Measurements from ENCODE around the gene PDE4D. TPM values are rescaled to one million over a fixed set of nuclear protein-coding genes. Genes with fewer than 3 reads are reported as not detected.

The PDE4D gene
- total and polyA plus RNA-seq, 2 donors (not counting 1 experiment from before 2014, with no cell fraction given): 14.9 to 171 TPM

GRCh38 chr5:59335544-59335943 is 558.0 kb downstream of the PDE4D start:
- TF ChIP-seq EZH2 (IDR thresholded peaks at IDR 0.05; ENCODE audit: borderline replicate concordance, insufficient read depth, low read depth, low read length, poor library complexity, severe bottlenecking) (no peak), CTCF (IDR thresholded peaks at IDR 0.05) (no peak)
- WGBS (ENCODE audit: insufficient coverage): no CpG with 5 or more reads among the region's 1 CpG
- Histone ChIP-seq H3K9me3 (ENCODE audit: control extremely low read depth in 1 of 3, control insufficient read depth in 2 of 3, insufficient read depth in 1 of 3, low read length in 2 of 3) (no peaks in the 10 kb centered on the region), H3K4me3 (ENCODE audit: control extremely low read depth in 1 of 5, extremely low read depth in 1 of 5, insufficient read depth in 1 of 5, low read depth in 2 of 5, low read length in 4 of 5) (no peak overlapping the region), H3K4me2 (replicated peaks; ENCODE audit: low read depth, low read length, poor library complexity, severe bottlenecking) (no peak overlapping the region), H3K27me3 (replicated peaks in 1 of 4; ENCODE audit: control extremely low read depth in 1 of 4, control insufficient read depth in 3 of 4, insufficient read depth in 4 of 4, low read length in 3 of 4) (no peaks in the 10 kb centered on the region), H3K4me1 (ENCODE audit: control insufficient read depth in 2 of 2, insufficient read depth in 2 of 2, low read length in 2 of 2) (peaks cover 0 to 3% of the 10 kb centered on the region in 2 donors), H3K79me2 (ENCODE audit: control insufficient read depth, insufficient read depth, low read length) (no peaks in the 10 kb centered on the region), H3K36me3 (replicated peaks in 1 of 2; ENCODE audit: control extremely low read depth in 1 of 2, control insufficient read depth in 1 of 2, extremely low read depth in 1 of 2, insufficient read depth in 2 of 2, low read length in 1 of 2) (no peaks in the 10 kb centered on the region), H3K9ac (ENCODE audit: low read length) (no peak overlapping the region), H4K20me1 (ENCODE audit: control insufficient read depth, insufficient read depth, low read length, poor library complexity, severe bottlenecking) (no peaks in the 10 kb centered on the region), H3K27ac (ENCODE audit: low read length in 2 of 2) (no peak overlapping the region), H2AFZ (ENCODE audit: insufficient read depth, low read depth, low read length, poor library complexity, severe bottlenecking) (no peak overlapping the region)
- no peak overlapping the region for H3K4me3 Mint-ChIP-seq
- ChIA-PET CTCF (interaction anchor here (1.4 to 2.3 kb wide), 2 partner anchors 45 to 147 kb away, joined by 3 to 8 read pairs; no protein-coding TSS in a partner anchor), POLR2A (no interaction called here)
- H3K9me3 Mint-ChIP-seq (ENCODE audit: insufficient read depth): no peaks in the 10 kb centered on the region
- ATAC-seq (ENCODE audit: low read depth) (no peak), DNase-seq (no peak)
- no peaks in the 10 kb centered on the region for H3K27me3 Mint-ChIP-seq
- peaks cover 16% of the 10 kb centered on the region for H3K4me1 Mint-ChIP-seq
- intact Hi-C loops (cut with micrococcal nuclease): no loop called here
- no peak overlapping the region for H3K27ac Mint-ChIP-seq

GRCh38 chr5:59333416-59333815 is 560.1 kb downstream of the PDE4D start:
- Histone ChIP-seq H3K9me3 (ENCODE audit: control extremely low read depth in 1 of 3, control insufficient read depth in 2 of 3, insufficient read depth in 1 of 3, low read length in 2 of 3) (no peaks in the 10 kb centered on the region), H3K27ac (ENCODE audit: low read length in 2 of 2) (no peak overlapping the region), H3K4me2 (replicated peaks; ENCODE audit: low read depth, low read length, poor library complexity, severe bottlenecking) (no peak overlapping the region), H3K4me3 (ENCODE audit: control extremely low read depth in 1 of 5, extremely low read depth in 1 of 5, insufficient read depth in 1 of 5, low read depth in 2 of 5, low read length in 4 of 5) (no peak overlapping the region), H2AFZ (ENCODE audit: insufficient read depth, low read depth, low read length, poor library complexity, severe bottlenecking) (no peak overlapping the region), H3K4me1 (ENCODE audit: control insufficient read depth in 2 of 2, insufficient read depth in 2 of 2, low read length in 2 of 2) (peaks cover 0 to 3% of the 10 kb centered on the region in 2 donors), H3K79me2 (ENCODE audit: control insufficient read depth, insufficient read depth, low read length) (no peaks in the 10 kb centered on the region), H3K27me3 (replicated peaks in 1 of 4; ENCODE audit: control extremely low read depth in 1 of 4, control insufficient read depth in 3 of 4, insufficient read depth in 4 of 4, low read length in 3 of 4) (no peaks in the 10 kb centered on the region), H4K20me1 (ENCODE audit: control insufficient read depth, insufficient read depth, low read length, poor library complexity, severe bottlenecking) (no peaks in the 10 kb centered on the region), H3K36me3 (replicated peaks in 1 of 2; ENCODE audit: control extremely low read depth in 1 of 2, control insufficient read depth in 1 of 2, extremely low read depth in 1 of 2, insufficient read depth in 2 of 2, low read length in 1 of 2) (no peaks in the 10 kb centered on the region), H3K9ac (ENCODE audit: low read length) (no peak overlapping the region)
- Mint-ChIP-seq H3K9me3 (ENCODE audit: insufficient read depth) (no peaks in the 10 kb centered on the region), H3K27ac (no peak overlapping the region), H3K27me3 (no peaks in the 10 kb centered on the region), H3K4me3 (no peak overlapping the region), H3K4me1 (peaks cover 16% of the 10 kb centered on the region)
- TF ChIP-seq CTCF (IDR thresholded peaks at IDR 0.05): no peak
- TF ChIP-seq EZH2 (IDR thresholded peaks at IDR 0.05; ENCODE audit: borderline replicate concordance, insufficient read depth, low read depth, low read length, poor library complexity, severe bottlenecking): no peak
- ATAC-seq (ENCODE audit: low read depth): no peak
- intact Hi-C loops (cut with micrococcal nuclease): no loop called here
- POLR2A ChIA-PET: no interaction called here
- DNase-seq: no peak
- CTCF ChIA-PET: no interaction called here
